ENCODE data around the gene MYH15.
"Not testable (repeated sequence)": the region's sequence is repeated elsewhere in the genome, so short reads cannot be mapped to it uniquely, and the experiment has no call there.

MYH15 gene

GRCh38 chr3:108387063-108387462 is 123.3 kb downstream of the MYH15 start:
- no peak overlapping the region for H3K4me3 ChIP-seq (ENCODE audit: low read length in 2 of 2)
- no peak overlapping the region for H3K27ac ChIP-seq (ENCODE audit: low read depth in 2 of 2, low read length in 2 of 2)
- no peaks in the 10 kb centered on the region for H3K27me3 ChIP-seq (ENCODE audit: control insufficient read depth in 2 of 2, insufficient read depth in 2 of 2, low read length in 2 of 2)
- no peaks in the 10 kb centered on the region for H3K9me3 ChIP-seq (ENCODE audit: control insufficient read depth in 2 of 2, low read length in 2 of 2)
- peaks cover 10% of the 10 kb centered on the region in 2 donors for H3K4me1 ChIP-seq (ENCODE audit: control insufficient read depth in 2 of 2, insufficient read depth in 2 of 2, low read length in 2 of 2)
- H3K36me3 ChIP-seq (ENCODE audit: control insufficient read depth in 2 of 2, insufficient read depth in 2 of 2, low read length in 2 of 2), result no peaks in the 10 kb centered on the region
- no peak overlapping the region for H3K9ac ChIP-seq (ENCODE audit: low read depth in 1 of 2, low read length in 2 of 2)

GRCh38 chr3:108383306-108383705 is 127.1 kb downstream of the MYH15 start:
- Histone ChIP-seq H3K4me1 (ENCODE audit: control insufficient read depth in 2 of 2, insufficient read depth in 2 of 2, low read length in 2 of 2) (no peaks in the 10 kb centered on the region), H3K27ac (ENCODE audit: low read depth in 2 of 2, low read length in 2 of 2) (no peak overlapping the region), H3K9me3 (ENCODE audit: control insufficient read depth in 2 of 2, low read length in 2 of 2) (no peaks in the 10 kb centered on the region), H3K27me3 (ENCODE audit: control insufficient read depth in 2 of 2, insufficient read depth in 2 of 2, low read length in 2 of 2) (no peaks in the 10 kb centered on the region), H3K9ac (ENCODE audit: low read depth in 1 of 2, low read length in 2 of 2) (no peak overlapping the region), H3K36me3 (ENCODE audit: control insufficient read depth in 2 of 2, insufficient read depth in 2 of 2, low read length in 2 of 2) (no peaks in the 10 kb centered on the region), H3K4me3 (ENCODE audit: low read length in 2 of 2) (no peak overlapping the region)

- Histone ChIP-seq H3K9me3 (ENCODE audit: control insufficient read depth in 2 of 2, low read length in 2 of 2) (no peaks in the 10 kb centered on the region), H3K36me3 (ENCODE audit: control insufficient read depth in 2 of 2, insufficient read depth in 2 of 2, low read length in 2 of 2) (peaks cover 0 to 2% of the 10 kb centered on the region in 2 donors), H3K27ac (ENCODE audit: low read depth in 2 of 2, low read length in 2 of 2) (no peak overlapping the region), H3K9ac (ENCODE audit: low read depth in 1 of 2, low read length in 2 of 2) (no peak overlapping the region), H3K4me3 (ENCODE audit: low read length in 2 of 2) (no peak overlapping the region), H3K4me1 (ENCODE audit: control insufficient read depth in 2 of 2, insufficient read depth in 2 of 2, low read length in 2 of 2) (no peaks in the 10 kb centered on the region), H3K27me3 (ENCODE audit: control insufficient read depth in 2 of 2, insufficient read depth in 2 of 2, low read length in 2 of 2) (no peaks in the 10 kb centered on the region)
Measured at GRCh38 chr3:108381529-108382140, 128.8 kb downstream of the MYH15 start.

- Histone ChIP-seq H3K4me1 (ENCODE audit: control insufficient read depth in 2 of 2, insufficient read depth in 2 of 2, low read length in 2 of 2) (no peaks in the 10 kb centered on the region), H3K27me3 (ENCODE audit: control insufficient read depth in 2 of 2, insufficient read depth in 2 of 2, low read length in 2 of 2) (no peaks in the 10 kb centered on the region), H3K9me3 (ENCODE audit: control insufficient read depth in 2 of 2, low read length in 2 of 2) (no peaks in the 10 kb centered on the region)
Measured at GRCh38 chr3:108380128-108380795, 130.1 kb downstream of the MYH15 start.

GRCh38 chr3:108378952-108379342 is 131.4 kb downstream of the MYH15 start:
- not testable (repeated sequence) for H3K9ac ChIP-seq (ENCODE audit: low read depth in 1 of 2, low read length in 2 of 2); H3K4me1 ChIP-seq (ENCODE audit: control insufficient read depth in 2 of 2, insufficient read depth in 2 of 2, low read length in 2 of 2); H3K4me3 ChIP-seq (ENCODE audit: low read length in 2 of 2); H3K27me3 ChIP-seq (ENCODE audit: control insufficient read depth in 2 of 2, insufficient read depth in 2 of 2, low read length in 2 of 2); H3K36me3 ChIP-seq (ENCODE audit: control insufficient read depth in 2 of 2, insufficient read depth in 2 of 2, low read length in 2 of 2); H3K9me3 ChIP-seq (ENCODE audit: control insufficient read depth in 2 of 2, low read length in 2 of 2); H3K27ac ChIP-seq (ENCODE audit: low read depth in 2 of 2, low read length in 2 of 2)

More at GRCh38 chr3:108380128-108380795, 130.1 kb downstream of the MYH15 start:
- Histone ChIP-seq H3K36me3 (ENCODE audit: control insufficient read depth in 2 of 2, insufficient read depth in 2 of 2, low read length in 2 of 2) (peaks cover 0 to 2% of the 10 kb centered on the region in 2 donors), H3K9ac (ENCODE audit: low read depth in 1 of 2, low read length in 2 of 2) (no peak overlapping the region), H3K27ac (ENCODE audit: low read depth in 2 of 2, low read length in 2 of 2) (no peak overlapping the region), H3K4me3 (ENCODE audit: low read length in 2 of 2) (no peak overlapping the region)

GRCh38 chr3:108378153-108378951 is 132.0 kb downstream of the MYH15 start:
- no peak overlapping the region for H3K9ac ChIP-seq (ENCODE audit: low read depth in 1 of 2, low read length in 2 of 2)
- H3K4me1 ChIP-seq (ENCODE audit: control insufficient read depth in 2 of 2, insufficient read depth in 2 of 2, low read length in 2 of 2), result no peaks in the 10 kb centered on the region
- H3K27me3 ChIP-seq (ENCODE audit: control insufficient read depth in 2 of 2, insufficient read depth in 2 of 2, low read length in 2 of 2), result no peaks in the 10 kb centered on the region
- H3K4me3 ChIP-seq (ENCODE audit: low read length in 2 of 2), result no peak overlapping the region
- H3K27ac ChIP-seq (ENCODE audit: low read depth in 2 of 2, low read length in 2 of 2), result no peak overlapping the region
- H3K36me3 ChIP-seq (ENCODE audit: control insufficient read depth in 2 of 2, insufficient read depth in 2 of 2, low read length in 2 of 2), result peaks cover 0 to 2% of the 10 kb centered on the region in 2 donors
- no peaks in the 10 kb centered on the region for H3K9me3 ChIP-seq (ENCODE audit: control insufficient read depth in 2 of 2, low read length in 2 of 2)

- Histone ChIP-seq H3K9ac (ENCODE audit: low read depth in 1 of 2, low read length in 2 of 2) (no peak overlapping the region), H3K9me3 (ENCODE audit: control insufficient read depth in 2 of 2, low read length in 2 of 2) (no peaks in the 10 kb centered on the region), H3K4me3 (ENCODE audit: low read length in 2 of 2) (no peak overlapping the region), H3K27ac (ENCODE audit: low read depth in 2 of 2, low read length in 2 of 2) (no peak overlapping the region), H3K4me1 (ENCODE audit: control insufficient read depth in 2 of 2, insufficient read depth in 2 of 2, low read length in 2 of 2) (no peaks in the 10 kb centered on the region), H3K27me3 (ENCODE audit: control insufficient read depth in 2 of 2, insufficient read depth in 2 of 2, low read length in 2 of 2) (no peaks in the 10 kb centered on the region), H3K36me3 (ENCODE audit: control insufficient read depth in 2 of 2, insufficient read depth in 2 of 2, low read length in 2 of 2) (peaks cover 0 to 2% of the 10 kb centered on the region in 2 donors)
Measured at GRCh38 chr3:108377384-108377783, 133.0 kb downstream of the MYH15 start.

- Histone ChIP-seq H3K36me3 (ENCODE audit: control insufficient read depth in 2 of 2, insufficient read depth in 2 of 2, low read length in 2 of 2) (peaks cover 0 to 2% of the 10 kb centered on the region in 2 donors), H3K9me3 (ENCODE audit: control insufficient read depth in 2 of 2, low read length in 2 of 2) (no peaks in the 10 kb centered on the region), H3K4me3 (ENCODE audit: low read length in 2 of 2) (no peak overlapping the region), H3K9ac (ENCODE audit: low read depth in 1 of 2, low read length in 2 of 2) (no peak overlapping the region), H3K27me3 (ENCODE audit: control insufficient read depth in 2 of 2, insufficient read depth in 2 of 2, low read length in 2 of 2) (no peaks in the 10 kb centered on the region), H3K4me1 (ENCODE audit: control insufficient read depth in 2 of 2, insufficient read depth in 2 of 2, low read length in 2 of 2) (no peaks in the 10 kb centered on the region), H3K27ac (ENCODE audit: low read depth in 2 of 2, low read length in 2 of 2) (no peak overlapping the region)
Measured at GRCh38 chr3:108376026-108376425, 134.4 kb downstream of the MYH15 start.

GRCh38 chr3:108359011-108359410 is 151.4 kb downstream of the MYH15 start:
- no peaks in the 10 kb centered on the region for H3K4me1 ChIP-seq (ENCODE audit: control insufficient read depth in 2 of 2, insufficient read depth in 2 of 2, low read length in 2 of 2)
- no peaks in the 10 kb centered on the region for H3K9me3 ChIP-seq (ENCODE audit: control insufficient read depth in 2 of 2, low read length in 2 of 2)
- no peak overlapping the region for H3K9ac ChIP-seq (ENCODE audit: low read depth in 1 of 2, low read length in 2 of 2)
- no peak overlapping the region for H3K27ac ChIP-seq (ENCODE audit: low read depth in 2 of 2, low read length in 2 of 2)
- no peaks in the 10 kb centered on the region for H3K27me3 ChIP-seq (ENCODE audit: control insufficient read depth in 2 of 2, insufficient read depth in 2 of 2, low read length in 2 of 2)
- H3K36me3 ChIP-seq (ENCODE audit: control insufficient read depth in 2 of 2, insufficient read depth in 2 of 2, low read length in 2 of 2), result peaks cover 0 to 5% of the 10 kb centered on the region in 2 donors
- H3K4me3 ChIP-seq (ENCODE audit: low read length in 2 of 2), result no peak overlapping the region

- H3K27ac ChIP-seq (ENCODE audit: low read depth in 2 of 2, low read length in 2 of 2), result no peak overlapping the region
- no peak overlapping the region for H3K9ac ChIP-seq (ENCODE audit: low read depth in 1 of 2, low read length in 2 of 2)
- H3K9me3 ChIP-seq (ENCODE audit: control insufficient read depth in 2 of 2, low read length in 2 of 2), result no peaks in the 10 kb centered on the region
- peaks cover 0 to 9% of the 10 kb centered on the region in 2 donors for H3K36me3 ChIP-seq (ENCODE audit: control insufficient read depth in 2 of 2, insufficient read depth in 2 of 2, low read length in 2 of 2)
- no peaks in the 10 kb centered on the region for H3K27me3 ChIP-seq (ENCODE audit: control insufficient read depth in 2 of 2, insufficient read depth in 2 of 2, low read length in 2 of 2)
- H3K4me3 ChIP-seq (ENCODE audit: low read length in 2 of 2), result no peak overlapping the region
- no peaks in the 10 kb centered on the region for H3K4me1 ChIP-seq (ENCODE audit: control insufficient read depth in 2 of 2, insufficient read depth in 2 of 2, low read length in 2 of 2)
Measured at GRCh38 chr3:108357042-108357441, 153.4 kb downstream of the MYH15 start.

Measured in mucosa of rectum (tissue), 2 donors.